Thymus (tissue), 11 donors: ENCODE data around the gene TAF11L5. TPM values are rescaled to one million over a fixed set of nuclear protein-coding genes. Genes with fewer than 3 reads are reported as not detected.
"Not testable (repeated sequence)": the region's sequence is repeated elsewhere in the genome, so short reads cannot be mapped to it uniquely, and the experiment has no call there.

ENCODE experiments used
- DNase-seq, 9 donors: peaks; one replicate each; pipeline ENCODE4 v3.0.0-alpha.2; 2013; ENCODE audit warnings: low spot score in 9 of 9, low read depth in 6 of 9, missing footprints in 1 of 9
- H3K27ac ChIP-seq, 2 donors: one replicate each; pipeline ENCODE4 v1.5.1; 2013; ENCODE audit warnings: control low read depth in 1 of 2, low read depth in 1 of 2, low read length in 1 of 2, mild to moderate bottlenecking in 1 of 2, moderate library complexity in 1 of 2
- H3K27me3 ChIP-seq, 2 donors: one replicate each; pipeline ENCODE4 v1.5.1; 2013; ENCODE audit warnings: low read length in 1 of 2; ENCODE audit not compliant: control insufficient read depth in 2 of 2, insufficient read depth in 1 of 2
- H3K36me3 ChIP-seq, 2 donors: one replicate each; pipeline ENCODE4 v1.5.1; 2013; ENCODE audit warnings: low read length in 1 of 2, mild to moderate bottlenecking in 1 of 2, moderate library complexity in 1 of 2; ENCODE audit not compliant: control insufficient read depth in 2 of 2, insufficient read depth in 2 of 2
- H3K4me1 ChIP-seq, 2 donors: one replicate each; pipeline ENCODE4 v1.5.1; 2013; ENCODE audit warnings: low read length in 2 of 2; ENCODE audit not compliant: control insufficient read depth in 2 of 2, insufficient read depth in 2 of 2
- H3K4me3 ChIP-seq, 2 donors: one replicate each; pipeline ENCODE4 v1.5.1; 2013; ENCODE audit warnings: low read length in 2 of 2, control low read depth in 1 of 2, mild to moderate bottlenecking in 1 of 2
- H3K9me3 ChIP-seq, 2 donors: one replicate each; pipeline ENCODE4 v1.5.1; 2013; ENCODE audit warnings: low read length in 1 of 2, mild to moderate bottlenecking in 1 of 2; ENCODE audit not compliant: control insufficient read depth in 2 of 2, insufficient read depth in 1 of 2
- WGBS: extraction: QIAGEN DNeasy Blood & Tissue Kit; methylation state at CpG from one replicate; pipeline ENCODE4 v1.1.7; 2013; 5-methylcytosine and 5-hydroxymethylcytosine counted together
- polyA plus RNA-seq: library from polyadenylated mRNA; stranded (reverse); fragments of 200-250 nt; gene quantifications from one replicate; pipeline ENCODE4 v1.2.3, GENCODE V29; 2013
- total RNA-seq: library from RNA; stranded (reverse); fragments of 120-200 nt; gene quantifications from one replicate; pipeline ENCODE4 v1.2.4, GENCODE V29; 2013
- donor health status: healthy.

TAF11L5 gene
- total and polyA plus RNA-seq, 2 donors: not detected

GRCh38 chr5:17497446-17497845 lies 27.6 kb upstream of the TAF11L5 start:
- Histone ChIP-seq H3K27ac (no peak overlapping the region), H3K4me3 (no peak overlapping the region), H3K9me3 (peaks cover 0 to 1% of the 10 kb centered on the region in 2 donors), H3K27me3 (no peaks in the 10 kb centered on the region), H3K36me3 (no peaks in the 10 kb centered on the region), H3K4me1 (no peaks in the 10 kb centered on the region)
- WGBS: 90% methylated on average over 4 of the region's 4 CpGs
- no peak for DNase-seq

GRCh38 chr5:17497931-17498330 lies 27.1 kb upstream of the TAF11L5 start, which contains the start of gene TAF11L2:
Gene TAF11L2 (plus strand): TSS chr5:17498231.
- H3K9me3 ChIP-seq, DNase-seq, H3K27ac ChIP-seq, H3K36me3 ChIP-seq, H3K4me3 ChIP-seq, H3K27me3 ChIP-seq, H3K4me1 ChIP-seq: not testable (repeated sequence)
- WGBS: 91% methylated on average over 8 of the region's 8 CpGs

- Histone ChIP-seq H3K4me1 (no peaks in the 10 kb centered on the region), H3K27ac (no peak overlapping the region), H3K27me3 (no peaks in the 10 kb centered on the region), H3K4me3 (no peak overlapping the region), H3K9me3 (no peaks in the 10 kb centered on the region), H3K36me3 (no peaks in the 10 kb centered on the region)
- no peak for DNase-seq
- 94% methylated on average over 17 of the region's 17 CpGs for WGBS
Observed at GRCh38 chr5:17511775-17512325, 13.2 kb upstream of the TAF11L5 start.

GRCh38 chr5:17517526-17517925 lies 7.5 kb upstream of the TAF11L5 start:
- H3K27me3 ChIP-seq, H3K4me1 ChIP-seq, H3K4me3 ChIP-seq, H3K36me3 ChIP-seq, H3K27ac ChIP-seq, H3K9me3 ChIP-seq, DNase-seq: not testable (repeated sequence)
- WGBS: 92% methylated on average over 9 of the region's 12 CpGs

GRCh38 chr5:17518067-17518466 lies 7.0 kb upstream of the TAF11L5 start, which contains the start of gene TAF11L3:
Gene TAF11L3 (plus strand): TSS chr5:17518367.
- not testable (repeated sequence) for H3K9me3 ChIP-seq, H3K27ac ChIP-seq, H3K36me3 ChIP-seq, H3K27me3 ChIP-seq, H3K4me3 ChIP-seq, H3K4me1 ChIP-seq, DNase-seq
- WGBS: no CpG with 5 or more reads among the region's 15 CpGs

GRCh38 chr5:17519508-17519907 lies 5.5 kb upstream of the TAF11L5 start:
- H3K27me3 ChIP-seq, H3K4me1 ChIP-seq, H3K36me3 ChIP-seq, DNase-seq, H3K27ac ChIP-seq, H3K4me3 ChIP-seq, H3K9me3 ChIP-seq: not testable (repeated sequence)
- 95% methylated on average over 8 of the region's 14 CpGs for WGBS

- not testable (repeated sequence) for H3K36me3 ChIP-seq, H3K9me3 ChIP-seq, H3K27ac ChIP-seq, H3K27me3 ChIP-seq, H3K4me3 ChIP-seq, H3K4me1 ChIP-seq, DNase-seq
- WGBS: no CpG with 5 or more reads among the region's 15 CpGs
Observed at GRCh38 chr5:17521501-17521900, 3.5 kb upstream of the TAF11L5 start, which contains the start of gene TAF11L4. Gene TAF11L4 (plus strand): TSS chr5:17521801.

- H3K4me3 ChIP-seq, H3K36me3 ChIP-seq, H3K27me3 ChIP-seq, H3K27ac ChIP-seq, H3K9me3 ChIP-seq, H3K4me1 ChIP-seq: not testable (repeated sequence)
- WGBS: 95% methylated on average over 9 of the region's 17 CpGs
- DNase-seq: peak in 4 of 9 donors; percentile 5 to 37 (median 11)
Observed at GRCh38 chr5:17526504-17526903, 1.5 kb downstream of the TAF11L5 start.

GRCh38 chr5:17528369-17528768 lies 3.3 kb downstream of the TAF11L5 start, which contains the start of gene TAF11L6:
Gene TAF11L6 (plus strand): TSS chr5:17528669.
- no CpG with 5 or more reads among the region's 15 CpGs for WGBS
- H3K9me3 ChIP-seq, H3K4me3 ChIP-seq, H3K27ac ChIP-seq, H3K27me3 ChIP-seq, H3K4me1 ChIP-seq, DNase-seq, H3K36me3 ChIP-seq: not testable (repeated sequence)
